Fibroblast of lung (primary cell): ENCODE data around the gene ARFIP1.

Experiments used
- EZH2 ChIP-seq: IDR thresholded peaks from 2 replicates; pipeline ENCODE4 v1.5.1; 2012; ENCODE audit warnings: low read length, control low read depth, mild to moderate bottlenecking; ENCODE audit errors: missing control alignments
- TF ChIP-seq, protein P1 (sequence below), 2 donors: IDR thresholded peaks in 1 of 2; conservative IDR thresholded peaks in 1 of 2; 1 replicate in 1 of 2; 2 replicates in 1 of 2; pipeline ENCODE4 v1.5.1; 2011 to 2012; ENCODE audit warnings: low read length in 2 of 2, control low read depth in 1 of 2, inconsistent platforms in 1 of 2, low read depth in 1 of 2, mild to moderate bottlenecking in 1 of 2

DNA sequence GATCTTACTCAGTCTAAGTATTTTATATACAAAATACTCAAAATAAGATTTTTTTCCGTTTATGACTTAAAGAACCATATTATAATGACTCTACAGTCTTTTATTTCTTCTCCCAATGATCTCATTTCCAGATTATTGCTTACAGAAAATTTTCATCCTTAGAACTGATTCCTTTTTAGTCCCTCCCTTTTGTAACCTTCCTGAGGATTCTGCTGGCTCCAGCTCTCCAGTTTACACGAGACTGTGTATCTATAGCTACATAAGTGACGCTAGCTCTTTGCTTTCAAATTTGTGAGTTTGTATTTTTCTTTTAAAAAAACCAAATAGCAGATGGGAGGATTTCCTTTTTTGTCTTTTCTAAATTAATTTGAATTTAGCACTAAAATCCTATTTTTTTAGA is 180.3 kb downstream of the ARFIP1 start:
- TF ChIP-seq, protein P1, sequence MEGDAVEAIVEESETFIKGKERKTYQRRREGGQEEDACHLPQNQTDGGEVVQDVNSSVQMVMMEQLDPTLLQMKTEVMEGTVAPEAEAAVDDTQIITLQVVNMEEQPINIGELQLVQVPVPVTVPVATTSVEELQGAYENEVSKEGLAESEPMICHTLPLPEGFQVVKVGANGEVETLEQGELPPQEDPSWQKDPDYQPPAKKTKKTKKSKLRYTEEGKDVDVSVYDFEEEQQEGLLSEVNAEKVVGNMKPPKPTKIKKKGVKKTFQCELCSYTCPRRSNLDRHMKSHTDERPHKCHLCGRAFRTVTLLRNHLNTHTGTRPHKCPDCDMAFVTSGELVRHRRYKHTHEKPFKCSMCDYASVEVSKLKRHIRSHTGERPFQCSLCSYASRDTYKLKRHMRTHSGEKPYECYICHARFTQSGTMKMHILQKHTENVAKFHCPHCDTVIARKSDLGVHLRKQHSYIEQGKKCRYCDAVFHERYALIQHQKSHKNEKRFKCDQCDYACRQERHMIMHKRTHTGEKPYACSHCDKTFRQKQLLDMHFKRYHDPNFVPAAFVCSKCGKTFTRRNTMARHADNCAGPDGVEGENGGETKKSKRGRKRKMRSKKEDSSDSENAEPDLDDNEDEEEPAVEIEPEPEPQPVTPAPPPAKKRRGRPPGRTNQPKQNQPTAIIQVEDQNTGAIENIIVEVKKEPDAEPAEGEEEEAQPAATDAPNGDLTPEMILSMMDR (conservative IDR thresholded peaks at IDR 0.05 in 1 of 2, IDR thresholded peaks at IDR 0.05 in 1 of 2; ENCODE audit: low read depth in 1 of 2, low read length in 2 of 2), result no peak
- TF ChIP-seq EZH2, result no peak
